GM12801 (cell line): ENCODE measurements around the gene WWC2.

ENCODE experiments used
- CTCF ChIP-seq: IDR thresholded peaks from one replicate; pipeline ENCODE4 v1.5.1; 2011; ENCODE audit warnings: control low read depth; ENCODE audit not compliant: insufficient read length; ENCODE audit errors: extremely low read depth

WWC2 gene

GRCh38 chr4:183105092-183105491 is 6.0 kb downstream of the WWC2 start:
- no peak for TF ChIP-seq CTCF

- TF ChIP-seq CTCF, result no peak
Measured at GRCh38 chr4:183106839-183107238, 7.8 kb downstream of the WWC2 start.

- TF ChIP-seq CTCF, result no peak
Measured at GRCh38 chr4:183107891-183108459, 8.9 kb downstream of the WWC2 start.

- no peak for TF ChIP-seq CTCF
Measured at GRCh38 chr4:183110244-183110643, 11.2 kb downstream of the WWC2 start.

GRCh38 chr4:183111452-183111885 is 12.4 kb downstream of the WWC2 start:
- no peak for TF ChIP-seq CTCF

GRCh38 chr4:183118141-183118540 is 19.1 kb downstream of the WWC2 start:
- TF ChIP-seq CTCF, result no peak

GRCh38 chr4:183118585-183118984 is 19.5 kb downstream of the WWC2 start:
- TF ChIP-seq CTCF, result no peak
